GM19395 (cell line): Measurements from ENCODE around the gene C5orf22.
A peak's percentile ranks its signal among the peaks of the same experiment; 100 is the strongest.
"Not testable (repeated sequence)": the region's sequence is repeated elsewhere in the genome, so short reads cannot be mapped to it uniquely, and the experiment has no call there.

Experiments
- ATAC-seq: cut with Tn5 transposase; IDR thresholded peaks from one replicate; pipeline ENCODE4 v1.9.1; 2021; ENCODE audit warnings: mild to moderate bottlenecking, moderate library complexity; ENCODE audit not compliant: unreplicated experiment

Gene C5orf22

DNA sequence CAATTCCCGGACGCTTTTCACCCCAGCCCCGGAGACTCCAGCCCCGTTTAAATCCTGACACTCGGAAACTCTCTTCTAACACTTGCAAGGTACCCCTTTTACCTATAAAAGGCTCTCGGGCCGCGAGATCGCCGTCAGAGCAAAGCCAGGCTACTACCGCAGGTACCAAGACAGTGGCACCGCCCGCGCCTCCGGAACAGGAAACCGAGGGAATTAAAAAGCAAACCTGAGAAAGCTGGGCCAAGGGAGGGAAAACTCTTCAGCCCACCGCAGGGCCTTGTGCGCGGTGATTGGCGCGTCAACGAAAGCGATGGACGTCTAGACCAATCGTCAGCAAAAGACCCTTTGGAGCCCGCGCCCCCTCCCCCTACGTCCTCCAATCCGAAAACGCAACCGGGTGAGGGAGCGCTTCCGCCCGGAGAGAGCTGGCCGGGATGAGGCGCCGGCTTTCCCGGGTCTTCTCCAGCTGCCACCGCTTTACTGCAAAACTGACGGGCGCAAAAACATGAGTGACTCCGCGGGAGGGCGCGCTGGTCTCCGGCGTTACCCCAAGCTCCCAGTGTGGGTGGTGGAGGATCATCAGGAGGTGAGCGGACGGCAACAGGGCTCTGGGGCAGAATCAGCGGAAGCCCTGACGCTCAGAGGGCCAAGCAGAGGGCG, at the start of gene C5orf22, which contains the start of gene DROSHA:
Gene C5orf22, plus strand, starts transcription at position 414 of the 660 bp plus-strand sequence. Its CDS starts 92 bp downstream, at position 506.
Gene DROSHA, minus strand, starts transcription at position 206 of the 660 bp plus-strand sequence. CDS start 3,034 bp downstream, outside the sequence.
- peak; percentile 93 for ATAC-seq

DNA sequence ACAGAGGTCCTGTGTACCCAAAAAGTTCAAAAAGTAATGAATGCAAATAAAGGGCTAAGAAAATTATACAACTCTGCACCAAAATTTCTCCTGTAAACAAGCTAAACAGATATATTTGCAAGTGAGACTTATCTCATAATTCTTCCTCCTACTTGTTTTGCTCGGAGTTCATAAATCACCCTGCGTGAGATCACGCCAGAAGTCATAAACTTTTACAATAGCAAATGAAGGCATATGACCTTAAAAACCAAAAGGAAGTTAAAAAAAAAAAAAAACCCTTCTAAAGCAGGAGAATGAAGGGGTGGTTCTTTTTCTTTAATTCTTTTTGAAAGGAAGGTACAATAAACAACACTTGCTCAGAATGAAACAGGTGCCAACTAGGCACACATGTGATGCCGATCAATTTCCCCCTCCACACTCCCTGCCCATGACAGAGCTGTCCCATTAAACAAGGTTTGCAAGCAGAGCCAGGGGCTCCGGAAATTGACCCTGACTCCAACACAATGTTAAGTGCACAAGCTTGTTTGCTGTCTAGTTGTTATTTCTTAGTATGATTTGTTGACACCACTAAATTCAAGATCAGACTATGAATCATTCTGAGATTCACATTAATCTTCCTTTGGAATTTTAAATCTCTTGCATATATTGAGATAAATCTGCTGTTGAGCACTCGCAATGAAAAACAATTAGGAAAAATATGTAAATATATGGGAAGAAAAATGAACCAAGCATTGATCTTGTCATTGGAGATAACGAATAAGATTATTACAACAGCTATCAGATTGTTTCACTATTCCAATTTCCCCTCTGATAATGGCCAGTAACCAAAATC, 46.5 kb upstream of the C5orf22 start:
- no peak for ATAC-seq

GRCh38 chr5:31486441-31486840, 45.7 kb upstream of the C5orf22 start:
- ATAC-seq: no peak

- no peak for ATAC-seq
Measured at GRCh38 chr5:31487506-31487905, 44.6 kb upstream of the C5orf22 start.

DNA sequence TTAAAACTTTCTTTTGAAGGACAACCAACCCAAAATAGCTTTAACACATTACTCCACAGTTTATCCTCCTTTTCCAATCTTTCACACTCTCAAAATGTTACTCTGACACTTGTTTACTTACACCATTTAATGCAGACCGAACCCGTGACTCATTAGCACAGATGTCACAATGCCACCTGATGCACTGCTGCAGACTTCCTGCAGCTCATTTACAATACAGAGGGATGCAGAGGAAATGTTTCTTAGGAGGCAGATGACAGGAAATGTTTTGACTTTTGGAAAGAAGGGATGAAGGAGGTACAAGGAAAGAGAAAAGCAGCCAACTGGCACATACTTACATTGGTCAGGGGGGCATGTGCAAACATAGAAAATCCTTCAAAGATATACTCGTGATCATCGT, 39.2 kb upstream of the C5orf22 start:
- no peak for ATAC-seq

GRCh38 chr5:31495336-31495735, 36.8 kb upstream of the C5orf22 start:
- ATAC-seq: no peak

DNA sequence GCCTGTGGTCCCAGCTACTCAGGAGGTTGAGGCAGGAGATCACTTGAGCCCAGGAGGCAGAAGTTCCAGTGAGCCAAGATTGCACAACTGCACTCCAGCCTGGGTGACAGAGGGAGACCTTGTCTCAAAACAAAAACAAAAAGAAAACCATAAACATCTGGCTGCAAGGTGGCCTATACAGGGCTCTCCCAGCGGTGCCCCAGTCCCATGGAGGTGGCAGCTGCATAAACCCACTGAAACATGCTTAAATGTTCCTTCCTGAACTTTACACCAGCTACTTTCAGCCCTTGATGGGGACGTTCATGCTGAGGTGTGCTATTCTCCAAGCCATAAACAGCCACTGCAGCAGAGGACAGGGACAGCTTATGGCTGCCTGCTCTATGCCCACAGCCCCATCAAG, 35.8 kb upstream of the C5orf22 start:
- no peak for ATAC-seq

DNA sequence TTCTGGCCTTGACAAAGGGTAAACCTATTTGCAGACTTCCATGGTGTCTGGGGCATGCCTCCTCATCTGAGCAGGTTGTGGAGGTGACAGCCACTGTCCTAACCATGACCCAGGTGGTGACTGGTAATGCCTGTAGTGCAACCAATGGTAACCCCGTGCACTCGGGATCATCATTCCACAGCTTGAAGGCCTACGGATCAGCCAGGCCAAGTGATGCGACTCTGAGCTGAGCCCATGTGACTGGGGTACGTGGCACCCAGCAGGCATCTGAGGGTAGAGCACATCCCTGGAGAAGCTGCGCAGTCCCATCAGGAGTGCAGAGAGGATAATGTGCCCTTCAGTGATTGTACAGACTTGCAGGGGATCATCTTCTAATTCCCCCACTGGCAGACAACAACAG, 35.2 kb upstream of the C5orf22 start:
- ATAC-seq: no peak

GRCh38 chr5:31500256-31500655, 31.8 kb upstream of the C5orf22 start:
- no peak for ATAC-seq

DNA sequence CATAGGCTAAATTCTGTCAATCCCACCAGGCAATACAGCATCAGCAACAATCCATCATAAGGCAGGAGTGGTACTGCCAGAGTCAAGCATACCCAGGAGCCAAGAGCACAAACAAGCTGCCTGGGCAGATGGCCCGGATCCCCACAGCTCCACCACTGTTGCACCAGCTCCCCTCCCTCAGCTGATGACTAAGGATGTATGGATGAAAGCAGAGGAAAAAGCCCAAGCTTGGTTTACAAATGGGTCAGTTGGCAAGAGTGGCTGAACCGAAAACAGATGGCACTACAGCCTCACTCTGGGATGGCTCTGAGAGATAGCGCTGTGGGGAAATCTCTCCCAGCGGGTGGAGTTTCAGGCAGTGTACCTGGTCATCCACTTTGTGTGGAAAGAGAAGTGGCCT, 29.6 kb upstream of the C5orf22 start:
- ATAC-seq: no peak

DNA sequence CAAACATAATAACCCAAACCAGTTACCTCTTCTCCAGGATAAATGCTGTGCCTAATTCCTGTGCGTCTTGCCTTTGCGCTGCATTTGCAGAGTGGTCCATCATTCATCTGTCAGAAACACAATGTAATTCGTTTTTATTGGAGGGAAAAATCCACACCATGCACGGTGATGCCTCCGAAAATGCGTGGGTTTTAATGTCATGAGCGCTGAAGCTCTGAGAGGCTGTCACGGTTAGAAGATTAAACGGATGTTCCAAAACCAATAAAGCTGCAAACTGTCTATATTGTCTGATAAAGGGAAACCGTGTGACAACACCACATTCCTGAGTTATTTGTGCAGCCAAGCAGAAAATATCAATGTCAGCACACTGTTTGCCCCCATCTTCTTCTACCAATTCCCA, 27.6 kb upstream of the C5orf22 start:
- ATAC-seq: no peak

DNA sequence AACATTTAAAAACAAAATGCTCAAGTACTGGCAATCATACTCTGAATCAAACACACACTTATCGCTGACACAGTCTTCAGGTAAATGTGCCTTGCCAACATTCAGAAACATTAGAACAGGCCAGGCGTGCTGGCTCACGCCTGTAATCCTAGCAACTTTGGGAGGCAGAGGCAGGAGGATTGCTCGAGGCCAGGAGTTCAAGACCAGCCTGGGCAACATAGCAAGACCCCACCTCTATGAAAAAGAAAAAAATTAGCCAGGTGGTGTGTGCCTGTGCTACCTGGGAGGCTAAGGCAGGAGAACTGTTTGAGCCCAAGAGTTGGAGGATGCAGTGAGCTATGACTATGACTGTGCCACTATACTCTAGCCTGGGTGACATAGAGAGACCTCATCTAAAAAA, 20.8 kb upstream of the C5orf22 start:
- ATAC-seq: no peak

- no peak for ATAC-seq
Measured at GRCh38 chr5:31516802-31517201, 15.3 kb upstream of the C5orf22 start.

DNA sequence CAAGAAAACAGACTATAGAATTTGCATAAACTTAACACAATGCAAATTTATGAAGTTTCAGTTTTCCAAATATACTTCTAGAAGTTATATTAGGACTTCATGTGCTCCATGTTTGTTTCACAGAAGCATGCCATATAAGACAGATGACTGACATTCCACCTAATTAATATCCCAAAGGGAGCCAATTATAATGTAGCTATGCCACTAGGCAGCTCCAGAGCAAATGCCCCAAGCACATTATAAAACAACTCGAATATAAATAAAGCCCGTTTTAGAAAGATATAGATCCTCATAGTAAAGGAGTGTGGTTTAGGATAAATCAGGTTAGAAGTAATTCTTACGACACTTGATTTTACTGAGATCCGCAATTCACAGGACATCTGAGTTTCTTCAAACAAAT, 9.1 kb upstream of the C5orf22 start:
- ATAC-seq: no peak

DNA sequence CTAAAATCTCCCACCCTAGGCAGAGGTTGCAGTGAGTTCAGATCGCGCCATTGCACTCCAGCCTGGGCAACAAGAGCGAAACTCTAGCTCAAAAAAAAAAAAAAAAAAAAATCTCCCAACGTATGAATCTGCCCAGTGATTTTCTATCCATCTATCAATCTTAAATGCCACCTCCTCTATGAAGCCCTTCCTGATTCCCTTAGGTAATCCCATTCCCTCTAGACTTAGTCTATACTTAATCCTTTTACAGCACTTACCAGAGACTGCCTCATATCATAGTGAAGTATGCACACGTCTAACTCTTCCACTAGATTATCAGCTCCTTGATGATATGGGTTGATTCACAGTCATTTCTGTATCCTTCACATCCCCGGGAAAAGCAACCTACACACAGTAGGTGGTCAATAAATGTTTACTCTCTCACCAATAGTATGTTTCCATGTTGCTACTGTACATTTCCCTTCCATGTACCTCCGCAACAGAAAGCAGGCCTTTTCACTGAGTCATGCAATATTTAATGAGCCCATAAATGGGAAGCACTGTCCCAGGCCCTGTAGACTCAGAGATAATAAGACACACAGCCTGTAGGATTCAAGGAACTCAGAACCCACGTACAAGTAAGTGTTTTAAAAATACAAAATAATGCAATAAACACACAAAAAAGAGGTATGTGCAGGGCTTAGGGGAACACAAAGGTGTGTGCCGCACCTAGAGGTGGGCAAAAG, 1.4 kb upstream of the C5orf22 start:
- no peak for ATAC-seq

DNA sequence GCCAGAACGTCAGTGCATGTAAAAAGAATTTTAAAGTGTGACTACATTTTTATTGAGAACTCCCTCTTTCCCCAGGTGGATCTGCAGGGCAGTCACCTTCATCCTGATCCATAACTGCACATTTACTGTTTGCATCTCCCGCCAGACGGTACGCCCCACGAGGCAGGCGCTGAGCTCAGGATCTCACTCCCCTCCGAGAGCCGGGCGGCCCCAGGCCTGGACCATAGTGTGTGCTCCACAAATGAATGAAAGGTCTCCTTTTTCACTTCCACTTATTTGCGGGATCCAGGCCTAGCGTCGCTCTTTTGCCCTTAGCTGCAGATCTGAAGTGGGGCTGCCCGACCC, 586 bp upstream of the C5orf22 start:
- peak; percentile 31 for ATAC-seq

- no peak for ATAC-seq
Measured at GRCh38 chr5:31534527-31535046, 2.5 kb downstream of the C5orf22 start.

DNA sequence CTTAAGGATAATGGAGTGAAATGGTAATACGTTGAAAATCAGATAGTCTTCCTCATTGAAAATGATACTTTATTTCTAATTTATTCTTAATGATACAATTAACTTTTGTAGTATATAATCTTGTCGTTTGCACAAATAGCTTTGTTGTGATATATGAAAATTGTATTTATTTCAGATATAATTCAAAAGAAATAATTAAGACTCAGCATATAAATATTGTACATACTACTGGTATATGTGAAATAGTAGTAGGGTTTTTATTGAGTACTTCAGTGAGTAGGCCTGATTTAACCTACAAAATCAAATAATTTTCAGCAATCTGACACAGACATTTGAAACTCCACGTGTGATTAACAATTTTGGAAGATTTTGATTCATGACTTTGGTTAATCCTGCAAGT, 4.8 kb downstream of the C5orf22 start:
- ATAC-seq: no peak

- ATAC-seq: no peak
Measured at GRCh38 chr5:31537349-31537748, 5.2 kb downstream of the C5orf22 start.

- ATAC-seq: no peak
Measured at GRCh38 chr5:31537851-31538250, 5.8 kb downstream of the C5orf22 start.

- not testable (repeated sequence) for ATAC-seq
Measured at GRCh38 chr5:31549114-31549513, 17.0 kb downstream of the C5orf22 start.
